Loucy (cell line): ENCODE measurements around the gene NCKAP5.

Experiments used
- EZH2phosphoT487 ChIP-seq: fragments of 200-600 bp; IDR thresholded peaks from 2 replicates; pipeline ENCODE4 v1.6.1; 2018; ENCODE audit warnings: antibody characterized with exemption, mild to moderate bottlenecking, moderate library complexity, borderline replicate concordance
- TF ChIP-seq, protein P1 (sequence below): fragments of 200-600 bp; sonication (generic); conservative IDR thresholded peaks from 2 replicates; pipeline ENCODE4 v1.5.1; 2014; ENCODE audit warnings: mild to moderate bottlenecking, antibody characterized with exemption, low read length

DNA sequence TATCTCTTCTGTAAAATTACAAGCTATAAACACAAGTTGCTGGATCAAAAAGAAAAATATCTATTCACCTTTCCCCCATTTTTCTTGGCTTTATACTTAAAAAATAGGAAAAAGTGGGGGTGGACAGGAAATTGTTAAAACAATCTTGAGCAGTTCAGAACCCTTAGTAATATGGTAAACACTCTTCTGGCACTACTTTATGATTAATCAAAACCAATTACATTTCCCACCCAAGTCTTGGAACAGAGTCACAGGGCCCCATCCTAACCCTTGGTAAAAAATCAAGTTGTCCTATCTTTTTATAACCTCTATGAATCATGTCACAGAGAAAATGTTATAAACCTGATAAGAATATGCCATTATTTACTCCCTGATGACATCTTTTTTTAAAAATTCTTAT is 570.0 kb downstream of the NCKAP5 start:
- TF ChIP-seq, protein P1, sequence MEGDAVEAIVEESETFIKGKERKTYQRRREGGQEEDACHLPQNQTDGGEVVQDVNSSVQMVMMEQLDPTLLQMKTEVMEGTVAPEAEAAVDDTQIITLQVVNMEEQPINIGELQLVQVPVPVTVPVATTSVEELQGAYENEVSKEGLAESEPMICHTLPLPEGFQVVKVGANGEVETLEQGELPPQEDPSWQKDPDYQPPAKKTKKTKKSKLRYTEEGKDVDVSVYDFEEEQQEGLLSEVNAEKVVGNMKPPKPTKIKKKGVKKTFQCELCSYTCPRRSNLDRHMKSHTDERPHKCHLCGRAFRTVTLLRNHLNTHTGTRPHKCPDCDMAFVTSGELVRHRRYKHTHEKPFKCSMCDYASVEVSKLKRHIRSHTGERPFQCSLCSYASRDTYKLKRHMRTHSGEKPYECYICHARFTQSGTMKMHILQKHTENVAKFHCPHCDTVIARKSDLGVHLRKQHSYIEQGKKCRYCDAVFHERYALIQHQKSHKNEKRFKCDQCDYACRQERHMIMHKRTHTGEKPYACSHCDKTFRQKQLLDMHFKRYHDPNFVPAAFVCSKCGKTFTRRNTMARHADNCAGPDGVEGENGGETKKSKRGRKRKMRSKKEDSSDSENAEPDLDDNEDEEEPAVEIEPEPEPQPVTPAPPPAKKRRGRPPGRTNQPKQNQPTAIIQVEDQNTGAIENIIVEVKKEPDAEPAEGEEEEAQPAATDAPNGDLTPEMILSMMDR, result no peak
- TF ChIP-seq EZH2phosphoT487, result no peak
